Measurements from ENCODE around the gene SPTBN2.

GRCh38 chr11:66700742-66701141 is 28.3 kb downstream of the SPTBN2 start:
- TF ChIP-seq EZH2phosphoT487 (conservative IDR thresholded peaks at IDR 0.05; ENCODE audit: low read length) (no peak), CTCF (IDR thresholded peaks at IDR 0.05; ENCODE audit: insufficient read depth, low read length, poor library complexity, severe bottlenecking) (no peak)

Data from SU-DHL-6 (cell line).